ENCODE results near the gene YES1. TPM values are rescaled to one million over a fixed set of nuclear protein-coding genes. Genes with fewer than 3 reads are reported as not detected.

The YES1 gene
- total and polyA plus RNA-seq, 2 donors = 23.1 to 70.2 TPM

DNA sequence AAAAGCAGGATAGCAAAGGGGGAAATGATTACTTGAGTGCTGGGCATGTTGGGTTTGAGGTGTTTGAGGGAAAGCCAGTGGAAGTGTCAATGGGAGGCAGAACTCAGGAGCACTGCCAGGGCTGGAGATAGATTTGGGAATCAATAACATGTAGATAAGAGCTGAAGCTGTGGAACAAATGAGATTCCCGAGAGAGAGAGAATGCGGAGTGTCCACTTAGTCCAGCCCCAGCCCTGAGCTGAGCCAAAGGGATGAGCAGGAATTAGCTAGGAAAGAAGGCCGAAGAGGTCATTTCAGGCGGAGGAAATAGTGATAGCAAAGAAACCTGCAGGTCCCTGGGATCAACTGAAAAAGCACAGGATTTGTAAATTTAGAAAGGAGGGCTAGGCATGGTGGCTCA, 21.2 kb upstream of the YES1 start:
- H3K4me3 ChIP-seq (ENCODE audit: low read depth, low read length) = no peak overlapping the region
- no peaks in the 10 kb centered on the region for H3K4me1 ChIP-seq (ENCODE audit: insufficient read depth)
- 87% methylated on average over 4 of the region's 4 CpGs for WGBS
- no peaks in the 10 kb centered on the region for H3K36me3 ChIP-seq (ENCODE audit: insufficient read depth)
- DNase-seq (ENCODE audit: extremely low spot score) = no peak
- no peak overlapping the region for H3K27ac ChIP-seq (ENCODE audit: low read depth)

- 22% methylated on average over 16 of the region's 16 CpGs for WGBS
- no peak for DNase-seq (ENCODE audit: extremely low spot score)
- no peak overlapping the region for H3K4me3 ChIP-seq (ENCODE audit: low read depth, low read length)
- no peaks in the 10 kb centered on the region for H3K4me1 ChIP-seq (ENCODE audit: insufficient read depth)
- no peaks in the 10 kb centered on the region for H3K36me3 ChIP-seq (ENCODE audit: insufficient read depth)
- H3K27ac ChIP-seq (ENCODE audit: low read depth) = no peak overlapping the region
These were observed 20.1 kb upstream of the YES1 start for GRCh38 chr18:832085-832681.

DNA sequence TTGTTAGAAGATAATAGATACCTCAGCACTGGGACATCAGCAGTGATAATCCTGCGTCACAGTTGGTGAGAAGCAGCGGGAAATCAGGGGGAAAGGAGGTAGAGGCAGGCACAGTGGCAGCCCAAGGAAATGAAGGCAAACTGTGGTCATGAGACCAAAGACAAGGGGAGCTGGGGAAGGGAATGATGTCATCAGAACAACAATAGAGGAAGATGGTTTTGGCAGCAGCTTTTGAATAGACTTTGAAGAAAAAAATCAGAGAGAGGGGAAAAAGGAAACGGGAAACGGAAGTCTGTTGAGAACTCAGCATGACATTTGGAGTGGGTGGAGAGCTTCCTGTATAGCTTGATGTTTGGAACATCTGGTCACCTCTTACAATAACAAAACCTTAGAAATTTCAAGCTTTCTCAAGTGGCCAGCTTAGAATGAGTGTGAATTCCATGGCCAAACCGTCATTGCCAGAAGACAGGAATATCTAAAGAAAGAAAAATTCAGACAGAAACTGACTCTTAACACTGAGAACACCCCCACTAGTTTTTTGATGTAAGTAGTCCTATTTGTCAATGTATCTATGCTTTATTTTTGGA, 18.4 kb upstream of the YES1 start:
- Histone ChIP-seq H3K36me3 (ENCODE audit: insufficient read depth) (no peaks in the 10 kb centered on the region), H3K4me1 (ENCODE audit: insufficient read depth) (no peaks in the 10 kb centered on the region), H3K4me3 (ENCODE audit: low read depth, low read length) (no peak overlapping the region), H3K27ac (ENCODE audit: low read depth) (no peak overlapping the region)
- WGBS = 28% methylated on average over 5 of the region's 5 CpGs
- no peak for DNase-seq (ENCODE audit: extremely low spot score)

DNA sequence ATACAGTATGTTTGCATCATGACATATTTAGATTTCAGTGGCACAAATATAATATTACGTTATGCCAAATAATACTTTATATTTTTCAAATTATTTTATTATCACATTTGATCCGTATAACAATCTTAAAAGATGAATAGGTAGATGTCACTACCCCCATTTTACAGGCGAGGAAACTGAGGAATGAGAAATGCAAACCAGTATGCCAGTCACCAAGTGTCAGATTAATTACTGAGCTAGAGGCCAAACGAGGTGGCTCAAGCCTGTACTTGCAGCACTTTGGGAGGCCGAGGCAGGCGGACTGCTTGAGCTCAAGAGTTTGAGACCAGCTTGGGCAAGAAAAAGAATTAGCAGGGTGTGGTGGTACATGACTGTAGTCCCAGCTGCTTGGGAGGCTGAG, 17.4 kb upstream of the YES1 start:
- no peak for DNase-seq (ENCODE audit: extremely low spot score)

DNA sequence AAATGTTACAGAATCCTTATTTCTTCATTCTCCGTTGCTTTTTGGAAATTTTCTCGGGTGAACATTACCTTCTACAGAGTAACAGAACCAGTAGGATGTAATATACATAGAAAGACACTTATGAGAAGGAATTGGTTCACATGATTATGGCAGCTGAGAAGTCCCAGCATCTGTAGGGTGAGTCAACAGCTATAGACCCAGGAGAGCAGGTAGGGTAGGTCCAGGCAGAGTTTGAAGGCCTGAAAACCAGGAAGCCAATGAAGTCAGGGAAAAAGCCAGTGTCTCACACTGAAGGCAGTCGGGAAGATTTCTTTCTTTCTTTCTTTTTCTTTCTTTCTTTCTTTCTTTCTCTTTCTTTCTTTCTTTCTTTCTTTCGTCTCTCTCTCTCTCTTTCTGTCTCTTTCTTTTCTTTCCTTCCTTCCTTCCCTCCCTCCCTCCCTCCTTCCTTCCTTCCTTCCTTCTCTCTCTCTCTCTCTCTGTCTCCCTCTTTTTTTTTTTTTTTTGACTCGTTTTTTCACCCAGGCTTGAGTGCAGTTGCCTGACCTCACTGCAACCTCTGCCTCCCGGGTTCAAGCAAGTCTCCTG, 15.1 kb upstream of the YES1 start:
- 80% methylated on average over 6 of the region's 6 CpGs for WGBS
- H3K4me3 ChIP-seq (ENCODE audit: low read depth, low read length) = no peak overlapping the region

More for the DNA sequence above, 17.4 kb upstream of the YES1 start:
- WGBS = 89% methylated on average over 6 of the region's 6 CpGs
- Histone ChIP-seq H3K27ac (ENCODE audit: low read depth) (no peak overlapping the region), H3K36me3 (ENCODE audit: insufficient read depth) (no peaks in the 10 kb centered on the region), H3K4me3 (ENCODE audit: low read depth, low read length) (no peak overlapping the region), H3K4me1 (ENCODE audit: insufficient read depth) (no peaks in the 10 kb centered on the region)

DNA sequence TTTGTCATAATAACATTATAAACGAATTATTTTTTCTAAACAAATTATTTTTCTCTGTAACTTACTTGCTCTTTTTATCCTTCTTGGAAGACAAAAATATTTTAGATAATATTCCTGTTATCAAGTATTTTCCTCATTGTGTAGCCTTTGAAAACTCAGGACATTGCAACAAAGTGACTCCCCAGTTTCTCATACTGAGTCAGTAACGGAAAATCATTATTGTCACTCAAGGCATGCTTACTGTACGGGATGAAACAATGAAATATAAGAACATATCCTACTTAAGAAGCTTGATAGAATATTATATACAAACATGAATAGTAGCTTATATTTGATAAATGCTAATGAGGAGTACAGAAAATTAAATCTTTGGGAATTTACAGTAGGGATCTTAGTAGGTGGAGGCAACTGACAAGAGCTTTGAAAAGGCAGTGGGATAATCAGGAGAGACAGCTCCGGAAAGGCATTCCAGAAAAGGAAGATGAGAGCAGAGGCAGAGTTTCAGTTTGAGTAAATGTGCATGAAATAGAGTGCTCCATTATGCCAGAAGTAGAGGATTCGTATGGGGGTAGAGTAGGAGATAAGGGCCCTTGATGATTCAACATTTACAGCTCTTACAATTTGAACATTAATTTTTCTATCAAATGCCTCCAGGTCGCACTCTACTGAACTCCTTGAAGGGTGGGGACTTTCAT, 14.0 kb upstream of the YES1 start:
- no peak overlapping the region for H3K4me3 ChIP-seq (ENCODE audit: low read depth, low read length)
- H3K4me1 ChIP-seq (ENCODE audit: insufficient read depth) = no peaks in the 10 kb centered on the region
- H3K27ac ChIP-seq (ENCODE audit: low read depth) = no peak overlapping the region
- 88% methylated on average over 6 of the region's 6 CpGs for WGBS
- no peaks in the 10 kb centered on the region for H3K36me3 ChIP-seq (ENCODE audit: insufficient read depth)
- no peak for DNase-seq (ENCODE audit: extremely low spot score)

More for the DNA sequence above, 15.1 kb upstream of the YES1 start:
- Histone ChIP-seq H3K36me3 (ENCODE audit: insufficient read depth) (no peaks in the 10 kb centered on the region), H3K27ac (ENCODE audit: low read depth) (no peak overlapping the region), H3K4me1 (ENCODE audit: insufficient read depth) (no peaks in the 10 kb centered on the region)
- no peak for DNase-seq (ENCODE audit: extremely low spot score)

DNA sequence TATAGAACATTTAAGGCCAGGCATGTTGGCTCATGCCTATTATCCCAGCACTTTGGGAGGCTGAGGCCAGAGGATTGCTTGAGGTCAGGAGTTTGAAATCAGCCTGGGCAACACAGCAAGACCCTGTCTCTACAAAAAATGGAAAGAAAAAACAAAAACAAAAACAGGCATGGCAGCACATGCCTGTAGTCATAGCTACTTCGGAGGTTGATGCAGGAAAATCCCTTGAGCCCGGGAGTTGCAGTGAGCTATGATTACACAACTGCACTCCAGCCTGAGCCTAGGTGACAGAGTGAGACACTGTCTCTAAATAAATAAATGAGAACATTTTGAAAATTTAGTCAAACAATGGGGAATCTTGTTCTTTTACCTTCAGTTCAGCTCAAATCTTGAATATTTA, 12.1 kb upstream of the YES1 start:
- Histone ChIP-seq H3K36me3 (ENCODE audit: insufficient read depth) (no peaks in the 10 kb centered on the region), H3K4me3 (ENCODE audit: low read depth, low read length) (no peak overlapping the region), H3K4me1 (ENCODE audit: insufficient read depth) (no peaks in the 10 kb centered on the region), H3K27ac (ENCODE audit: low read depth) (no peak overlapping the region)
- DNase-seq (ENCODE audit: extremely low spot score) = no peak
- WGBS = 45% methylated on average over 2 of the region's 2 CpGs

DNA sequence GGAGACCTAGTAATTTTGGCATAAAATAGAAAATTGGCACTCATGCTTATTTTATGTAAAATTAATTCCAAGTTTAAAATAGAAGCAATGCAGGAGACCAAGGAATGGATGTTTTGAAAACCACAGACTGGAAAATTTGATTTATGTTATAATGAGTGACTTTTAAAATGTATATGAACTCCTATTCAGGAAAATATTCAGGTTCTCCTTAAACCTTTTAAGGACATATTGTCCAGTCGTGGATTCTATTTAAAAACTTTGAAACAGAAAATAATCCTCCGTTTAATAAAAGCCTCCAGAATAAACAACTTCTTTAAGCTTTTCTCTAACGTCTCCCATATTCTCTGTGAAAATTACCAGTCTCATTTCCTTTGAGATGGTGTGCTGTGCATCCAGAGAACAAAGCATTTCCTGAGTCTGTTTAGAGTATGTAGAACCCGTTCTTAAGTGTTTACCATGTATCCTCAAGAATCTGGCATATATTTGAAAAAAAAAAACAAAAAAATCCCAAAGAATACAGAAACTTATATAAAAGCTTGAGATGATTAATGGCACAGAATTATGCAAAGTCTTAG, 8.6 kb upstream of the YES1 start:
- WGBS = 32% methylated on average over 4 of the region's 4 CpGs
- Histone ChIP-seq H3K4me3 (ENCODE audit: low read depth, low read length) (no peak overlapping the region), H3K36me3 (ENCODE audit: insufficient read depth) (no peaks in the 10 kb centered on the region), H3K4me1 (ENCODE audit: insufficient read depth) (no peaks in the 10 kb centered on the region), H3K27ac (ENCODE audit: low read depth) (no peak overlapping the region)
- no peak for DNase-seq (ENCODE audit: extremely low spot score)

- Histone ChIP-seq H3K36me3 (ENCODE audit: insufficient read depth) (no peaks in the 10 kb centered on the region), H3K27ac (ENCODE audit: low read depth) (no peak overlapping the region), H3K4me3 (ENCODE audit: low read depth, low read length) (no peak overlapping the region), H3K4me1 (ENCODE audit: insufficient read depth) (no peaks in the 10 kb centered on the region)
- no peak for DNase-seq (ENCODE audit: extremely low spot score)
- WGBS = 40% methylated on average over 2 of the region's 2 CpGs
These were observed 4.8 kb upstream of the YES1 start for GRCh38 chr18:816869-817268.

- no peak for DNase-seq (ENCODE audit: extremely low spot score)
- H3K36me3 ChIP-seq (ENCODE audit: insufficient read depth) = no peaks in the 10 kb centered on the region
- WGBS = 87% methylated on average over 4 of the region's 4 CpGs
- H3K4me3 ChIP-seq (ENCODE audit: low read depth, low read length) = no peak overlapping the region
- H3K27ac ChIP-seq (ENCODE audit: low read depth) = no peak overlapping the region
- H3K4me1 ChIP-seq (ENCODE audit: insufficient read depth) = no peaks in the 10 kb centered on the region
These were observed 4.1 kb upstream of the YES1 start for GRCh38 chr18:816088-816653.

DNA sequence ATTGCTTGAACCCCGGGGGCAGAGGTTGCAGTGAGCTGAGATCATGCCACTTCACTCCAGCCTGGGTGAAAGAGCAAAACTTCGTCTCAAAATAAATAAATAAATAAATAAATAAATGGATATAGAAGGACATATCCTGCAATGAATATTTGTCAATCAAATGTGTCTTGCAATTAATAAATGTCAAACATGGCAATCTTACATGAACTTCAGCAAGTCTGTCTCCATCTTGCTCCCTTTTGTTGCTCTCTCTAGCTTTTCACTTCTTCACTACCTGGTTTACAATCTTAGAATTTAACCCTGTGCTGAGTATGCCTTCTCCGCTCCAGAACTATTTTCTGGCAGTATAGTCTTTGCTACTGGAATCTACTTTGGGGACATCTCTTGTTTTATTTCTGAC, 3.3 kb upstream of the YES1 start:
- 94% methylated on average over 3 of the region's 3 CpGs for WGBS

GRCh38 chr18:814300-815084, 2.5 kb upstream of the YES1 start:
- Histone ChIP-seq H3K36me3 (ENCODE audit: insufficient read depth) (no peaks in the 10 kb centered on the region), H3K4me3 (ENCODE audit: low read depth, low read length) (no peak overlapping the region), H3K27ac (ENCODE audit: low read depth) (no peak overlapping the region), H3K4me1 (ENCODE audit: insufficient read depth) (no peaks in the 10 kb centered on the region)
- WGBS = 59% methylated on average over 4 of the region's 4 CpGs
- DNase-seq (ENCODE audit: extremely low spot score) = no peak

More for the DNA sequence above, 3.3 kb upstream of the YES1 start:
- no peak for DNase-seq (ENCODE audit: extremely low spot score)
- Histone ChIP-seq H3K4me3 (ENCODE audit: low read depth, low read length) (no peak overlapping the region), H3K4me1 (ENCODE audit: insufficient read depth) (no peaks in the 10 kb centered on the region), H3K36me3 (ENCODE audit: insufficient read depth) (no peaks in the 10 kb centered on the region), H3K27ac (ENCODE audit: low read depth) (no peak overlapping the region)
